ENCODE results near the gene LIN28B. TPM values are rescaled to one million over a fixed set of nuclear protein-coding genes. Genes with fewer than 3 reads are reported as not detected.

LIN28B gene
- total and polyA plus RNA-seq, 7 experiments from 2014 or later = not detected

DNA sequence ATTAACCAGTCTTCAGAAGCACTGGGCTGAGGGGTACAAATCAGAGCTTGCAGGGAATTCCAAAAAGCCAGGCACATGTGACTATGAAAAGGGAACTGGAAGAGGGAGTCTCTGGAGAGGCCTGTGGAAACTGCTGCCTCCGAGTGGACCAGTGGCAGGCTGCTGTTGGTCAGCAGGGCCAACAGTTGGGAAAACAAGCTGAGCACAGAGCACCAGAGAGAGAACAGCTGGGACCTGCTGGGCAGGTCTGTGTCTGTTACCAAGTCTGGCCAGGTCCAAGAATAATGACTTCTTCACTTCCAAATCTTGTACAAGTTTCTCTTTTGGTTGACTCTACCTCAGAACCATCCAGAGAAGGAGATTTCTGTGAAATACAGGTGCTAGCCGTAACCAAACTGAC, 81.4 kb downstream of the LIN28B start:
- no peak overlapping the region for H3K27ac Mint-ChIP-seq
- no peak overlapping the region for H3K4me3 Mint-ChIP-seq
- intact Hi-C loops (cut with micrococcal nuclease) = no loop called here
- H3K36me3 Mint-ChIP-seq = no peaks in the 10 kb centered on the region
- Histone ChIP-seq H3K9me3 (ENCODE audit: control insufficient read depth in 2 of 3, low read length in 3 of 3) (no peaks in the 10 kb centered on the region), H3K27ac (ENCODE audit: low read depth, low read length) (no peak overlapping the region), H3K4me1 (ENCODE audit: control insufficient read depth in 2 of 2, insufficient read depth in 2 of 2, low read length in 2 of 2) (no peaks in the 10 kb centered on the region), H3K4me3 (ENCODE audit: low read length) (no peak overlapping the region), H3K27me3 (ENCODE audit: control insufficient read depth in 2 of 2, insufficient read depth in 2 of 2, low read length in 2 of 2) (no peaks in the 10 kb centered on the region), H3K36me3 (ENCODE audit: control insufficient read depth in 2 of 3, insufficient read depth in 3 of 3, low read length in 3 of 3) (no peaks in the 10 kb centered on the region)
- DNase-seq (no peak), ATAC-seq (no peak)
- H3K4me1 Mint-ChIP-seq = no peaks in the 10 kb centered on the region
- ChIA-PET CTCF (no interaction called here), POLR2A (no interaction called here)
- H3K27me3 Mint-ChIP-seq = peaks cover 24 to 30% (median 28%) of the 10 kb centered on the region in 5 donors
- H3K9me3 Mint-ChIP-seq = no peaks in the 10 kb centered on the region

DNA sequence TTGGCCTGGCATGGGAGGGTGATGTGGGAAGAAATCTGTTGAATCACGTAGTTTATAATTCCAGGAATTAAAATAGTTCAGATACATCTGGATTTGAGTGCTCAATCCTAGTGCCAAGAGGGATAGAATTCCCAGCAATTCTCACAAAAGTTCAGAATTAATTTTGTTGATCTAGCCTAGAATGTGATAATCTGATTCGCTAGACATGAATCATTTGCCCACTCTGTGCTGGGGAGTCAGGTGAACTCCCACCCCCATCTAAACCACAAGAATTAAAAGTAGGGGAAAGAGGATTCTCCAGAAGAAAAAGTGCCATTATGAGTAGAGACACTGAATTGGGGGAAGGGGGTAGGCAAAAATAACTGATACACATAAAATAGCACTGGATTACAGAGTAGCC, 85.0 kb downstream of the LIN28B start:
- CTCF ChIA-PET = no interaction called here
- Histone ChIP-seq H3K9me3 (ENCODE audit: control insufficient read depth in 2 of 3, low read length in 3 of 3) (no peaks in the 10 kb centered on the region), H3K27ac (ENCODE audit: low read depth, low read length) (no peak overlapping the region), H3K4me1 (ENCODE audit: control insufficient read depth in 2 of 2, insufficient read depth in 2 of 2, low read length in 2 of 2) (no peaks in the 10 kb centered on the region), H3K36me3 (ENCODE audit: control insufficient read depth in 2 of 3, insufficient read depth in 3 of 3, low read length in 3 of 3) (no peaks in the 10 kb centered on the region), H3K4me3 (ENCODE audit: low read length) (no peak overlapping the region), H3K27me3 (ENCODE audit: control insufficient read depth in 2 of 2, insufficient read depth in 2 of 2, low read length in 2 of 2) (no peaks in the 10 kb centered on the region)
- peaks cover 16 to 30% (median 20%) of the 10 kb centered on the region in 5 donors for H3K27me3 Mint-ChIP-seq
- POLR2A ChIA-PET = no interaction called here
- ATAC-seq = no peak
- no peaks in the 10 kb centered on the region for H3K4me1 Mint-ChIP-seq
- H3K36me3 Mint-ChIP-seq = no peaks in the 10 kb centered on the region
- intact Hi-C loops (cut with micrococcal nuclease) = no loop called here
- H3K4me3 Mint-ChIP-seq = no peak overlapping the region
- H3K9me3 Mint-ChIP-seq = peaks cover 0 to 1% (median 0%) of the 10 kb centered on the region in 11 donors
- no peak overlapping the region for H3K27ac Mint-ChIP-seq
- DNase-seq = no peak

DNA sequence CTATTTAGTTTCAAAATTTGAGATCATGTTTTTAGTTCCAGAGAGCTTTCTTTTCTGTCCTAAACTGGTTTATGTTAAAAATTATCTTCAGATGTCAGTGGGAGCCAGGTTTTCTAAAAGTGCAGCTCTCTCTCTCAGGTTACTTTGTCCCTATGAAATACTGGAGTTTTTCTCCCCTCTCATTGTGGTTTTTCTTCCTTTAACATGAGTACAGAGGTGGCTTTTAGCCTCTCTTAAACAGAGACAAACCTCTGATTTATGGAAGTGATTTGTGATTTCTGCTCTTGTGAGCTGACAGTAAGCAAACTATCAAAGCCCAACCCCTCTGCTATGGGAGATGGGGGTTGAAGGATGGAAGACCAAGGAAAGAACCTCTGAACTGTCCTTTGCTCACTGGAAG, 85.7 kb downstream of the LIN28B start:
- no peaks in the 10 kb centered on the region for H3K36me3 ChIP-seq (ENCODE audit: control insufficient read depth in 2 of 3, insufficient read depth in 3 of 3, low read length in 3 of 3)

DNA sequence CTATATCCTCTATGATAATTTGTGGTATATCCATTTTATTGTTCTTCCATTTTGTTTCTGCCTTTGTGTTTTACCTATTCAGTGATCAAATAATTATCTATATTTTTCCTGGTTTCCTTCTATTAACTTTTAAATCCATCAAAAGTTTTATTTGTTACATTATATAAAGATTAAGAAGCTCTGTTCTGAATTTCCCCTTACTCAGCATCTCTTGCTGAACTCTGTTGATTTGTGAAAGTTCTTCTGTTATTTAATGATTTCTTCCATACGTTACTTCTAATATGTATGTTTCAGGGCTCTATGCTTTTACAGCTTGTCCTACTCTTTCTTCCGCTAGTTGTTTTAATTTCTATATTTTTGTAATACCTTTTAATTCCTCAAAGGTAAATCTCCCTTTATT, 87.1 kb downstream of the LIN28B start:
- Histone ChIP-seq H3K27ac (ENCODE audit: low read depth, low read length) (no peak overlapping the region), H3K4me3 (ENCODE audit: low read length) (no peak overlapping the region), H3K9me3 (ENCODE audit: control insufficient read depth in 2 of 3, low read length in 3 of 3) (no peaks in the 10 kb centered on the region), H3K27me3 (ENCODE audit: control insufficient read depth in 2 of 2, insufficient read depth in 2 of 2, low read length in 2 of 2) (no peaks in the 10 kb centered on the region), H3K4me1 (ENCODE audit: control insufficient read depth in 2 of 2, insufficient read depth in 2 of 2, low read length in 2 of 2) (no peaks in the 10 kb centered on the region), H3K36me3 (ENCODE audit: control insufficient read depth in 2 of 3, insufficient read depth in 3 of 3, low read length in 3 of 3) (no peaks in the 10 kb centered on the region)
- Mint-ChIP-seq H3K27me3 (peaks cover 10 to 31% (median 20%) of the 10 kb centered on the region in 5 donors), H3K4me3 (no peak overlapping the region), H3K27ac (no peak overlapping the region), H3K9me3 (peaks cover 0 to 4% (median 0%) of the 10 kb centered on the region in 11 donors), H3K4me1 (no peaks in the 10 kb centered on the region), H3K36me3 (no peaks in the 10 kb centered on the region)
- ChIA-PET POLR2A (no interaction called here), CTCF (no interaction called here)
- no peak for DNase-seq
- intact Hi-C loops (cut with micrococcal nuclease) = no loop called here
- ATAC-seq = no peak

More for the DNA sequence above, 85.7 kb downstream of the LIN28B start:
- peaks cover 0 to 1% (median 0%) of the 10 kb centered on the region in 11 donors for H3K9me3 Mint-ChIP-seq
- no peak overlapping the region for H3K4me3 Mint-ChIP-seq
- no peaks in the 10 kb centered on the region for H3K9me3 ChIP-seq (ENCODE audit: control insufficient read depth in 2 of 3, low read length in 3 of 3)
- H3K27me3 Mint-ChIP-seq = peaks cover 14 to 30% (median 20%) of the 10 kb centered on the region in 5 donors
- ATAC-seq (no peak), DNase-seq (no peak)
- no peak overlapping the region for H3K4me3 ChIP-seq (ENCODE audit: low read length)
- ChIA-PET POLR2A (no interaction called here), CTCF (no interaction called here)
- no peaks in the 10 kb centered on the region for H3K27me3 ChIP-seq (ENCODE audit: control insufficient read depth in 2 of 2, insufficient read depth in 2 of 2, low read length in 2 of 2)
- H3K4me1 Mint-ChIP-seq = no peaks in the 10 kb centered on the region
- no peak overlapping the region for H3K27ac Mint-ChIP-seq
- H3K4me1 ChIP-seq (ENCODE audit: control insufficient read depth in 2 of 2, insufficient read depth in 2 of 2, low read length in 2 of 2) = no peaks in the 10 kb centered on the region
- intact Hi-C loops (cut with micrococcal nuclease) = no loop called here
- no peaks in the 10 kb centered on the region for H3K36me3 Mint-ChIP-seq
- H3K27ac ChIP-seq (ENCODE audit: low read depth, low read length) = no peak overlapping the region

DNA sequence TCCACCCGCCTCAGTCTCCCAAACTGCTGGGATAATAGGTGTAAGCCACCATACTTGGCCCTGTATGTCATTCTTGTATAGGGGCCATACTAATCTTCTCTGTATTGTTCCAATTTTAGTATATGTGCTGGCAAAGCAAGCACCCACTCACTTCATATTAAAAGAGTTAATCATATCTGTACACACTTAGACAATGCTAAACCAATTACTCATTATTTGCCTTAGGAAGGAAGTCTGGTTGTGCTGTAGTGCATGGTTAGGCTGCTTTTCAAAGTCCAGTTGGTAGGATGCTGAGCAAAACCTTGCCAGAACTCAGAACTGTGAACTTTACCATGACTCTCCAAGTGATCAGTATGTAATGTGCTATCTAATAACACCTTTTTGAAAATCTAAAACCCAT, 88.6 kb downstream of the LIN28B start:
- Mint-ChIP-seq H3K4me3 (no peak overlapping the region), H3K4me1 (no peaks in the 10 kb centered on the region), H3K36me3 (no peaks in the 10 kb centered on the region), H3K27me3 (peaks cover 10 to 31% (median 21%) of the 10 kb centered on the region in 5 donors), H3K9me3 (peaks cover 0 to 6% (median 0%) of the 10 kb centered on the region in 11 donors), H3K27ac (no peak overlapping the region)
- Histone ChIP-seq H3K9me3 (ENCODE audit: control insufficient read depth in 2 of 3, low read length in 3 of 3) (no peaks in the 10 kb centered on the region), H3K27me3 (ENCODE audit: control insufficient read depth in 2 of 2, insufficient read depth in 2 of 2, low read length in 2 of 2) (no peaks in the 10 kb centered on the region), H3K4me1 (ENCODE audit: control insufficient read depth in 2 of 2, insufficient read depth in 2 of 2, low read length in 2 of 2) (no peaks in the 10 kb centered on the region), H3K36me3 (ENCODE audit: control insufficient read depth in 2 of 3, insufficient read depth in 3 of 3, low read length in 3 of 3) (no peaks in the 10 kb centered on the region), H3K4me3 (ENCODE audit: low read length) (no peak overlapping the region), H3K27ac (ENCODE audit: low read depth, low read length) (no peak overlapping the region)
- ATAC-seq = no peak
- no peak for DNase-seq
- CTCF ChIA-PET = no interaction called here
- POLR2A ChIA-PET = no interaction called here
- intact Hi-C loops (cut with micrococcal nuclease) = no loop called here

DNA sequence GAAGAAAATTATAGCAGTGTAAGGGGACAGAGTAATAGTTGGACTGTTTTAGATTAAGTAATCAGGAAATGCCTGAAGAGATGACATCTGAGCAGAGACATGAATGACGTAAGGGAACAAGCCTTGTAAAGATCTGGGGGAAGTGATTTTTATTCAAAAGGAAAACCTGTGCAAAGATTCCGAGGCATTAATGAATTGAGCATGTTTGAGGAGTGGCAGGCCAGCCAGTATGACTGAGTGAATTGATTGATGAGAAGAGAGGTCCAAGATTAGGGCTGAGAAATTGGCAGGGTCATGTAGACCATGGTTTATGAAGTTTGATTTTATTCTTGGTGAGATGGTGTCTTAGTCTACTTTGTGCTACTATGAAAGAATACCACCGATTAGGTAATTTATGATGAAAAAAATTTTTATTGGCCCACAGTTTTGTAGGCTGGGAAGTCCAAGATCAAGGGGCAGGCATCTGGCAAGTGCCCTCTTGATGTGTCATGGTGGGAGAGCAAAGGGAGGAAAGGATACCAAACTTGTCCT, 95.1 kb downstream of the LIN28B start:
- H3K9me3 Mint-ChIP-seq = peaks cover 0 to 21% (median 3%) of the 10 kb centered on the region in 11 donors
- intact Hi-C loops (cut with micrococcal nuclease) = no loop called here
- ATAC-seq (no peak), DNase-seq (no peak)
- no peaks in the 10 kb centered on the region for H3K27me3 ChIP-seq (ENCODE audit: control insufficient read depth in 2 of 2, insufficient read depth in 2 of 2, low read length in 2 of 2)
- H3K27me3 Mint-ChIP-seq = peaks cover 8 to 36% (median 19%) of the 10 kb centered on the region in 5 donors
- no peak overlapping the region for H3K27ac Mint-ChIP-seq
- H3K4me1 ChIP-seq (ENCODE audit: control insufficient read depth in 2 of 2, insufficient read depth in 2 of 2, low read length in 2 of 2) = no peaks in the 10 kb centered on the region
- ChIA-PET CTCF (no interaction called here), POLR2A (no interaction called here)
- no peaks in the 10 kb centered on the region for H3K36me3 ChIP-seq (ENCODE audit: control insufficient read depth in 2 of 3, insufficient read depth in 3 of 3, low read length in 3 of 3)
- H3K4me3 Mint-ChIP-seq = no peak overlapping the region
- no peaks in the 10 kb centered on the region for H3K9me3 ChIP-seq (ENCODE audit: control insufficient read depth in 2 of 3, low read length in 3 of 3)
- H3K36me3 Mint-ChIP-seq = no peaks in the 10 kb centered on the region
- no peak overlapping the region for H3K27ac ChIP-seq (ENCODE audit: low read depth, low read length)
- no peaks in the 10 kb centered on the region for H3K4me1 Mint-ChIP-seq
- no peak overlapping the region for H3K4me3 ChIP-seq (ENCODE audit: low read length)

DNA sequence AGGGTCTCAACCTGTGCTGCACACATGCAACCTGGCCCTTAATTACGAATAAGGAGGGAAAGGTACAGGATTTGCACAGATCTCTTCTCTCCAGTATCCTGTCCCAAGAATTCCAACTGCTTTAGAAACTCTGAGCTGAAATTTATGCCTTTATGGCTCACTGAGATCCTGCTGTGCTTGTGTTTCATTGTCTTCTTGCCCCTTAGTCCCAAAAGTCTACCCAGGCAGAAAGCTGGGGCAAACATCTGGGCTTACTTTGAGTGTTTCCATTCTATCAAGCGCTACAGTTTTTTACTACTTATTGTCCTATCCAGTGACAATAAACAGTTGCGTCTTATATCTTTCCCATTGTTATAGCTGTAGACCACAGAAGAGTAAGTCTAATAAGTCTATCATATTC, 99.7 kb downstream of the LIN28B start:
- intact Hi-C loops (cut with micrococcal nuclease) = no loop called here
- peaks cover 0 to 2% (median 0%) of the 10 kb centered on the region in 7 donors for H3K4me1 Mint-ChIP-seq
- POLR2A ChIA-PET = no interaction called here

More for the DNA sequence above, 99.7 kb downstream of the LIN28B start:
- peaks cover 29 to 47% (median 44%) of the 10 kb centered on the region in 5 donors for H3K27me3 Mint-ChIP-seq
- ATAC-seq = no peak
- H3K27ac Mint-ChIP-seq = no peak overlapping the region
- no peaks in the 10 kb centered on the region for H3K4me1 ChIP-seq (ENCODE audit: control insufficient read depth in 2 of 2, insufficient read depth in 2 of 2, low read length in 2 of 2)
- H3K4me3 ChIP-seq (ENCODE audit: low read length) = no peak overlapping the region
- no peaks in the 10 kb centered on the region for H3K27me3 ChIP-seq (ENCODE audit: control insufficient read depth in 2 of 2, insufficient read depth in 2 of 2, low read length in 2 of 2)
- no peaks in the 10 kb centered on the region for H3K36me3 Mint-ChIP-seq
- H3K27ac ChIP-seq (ENCODE audit: low read depth, low read length) = no peak overlapping the region
- H3K4me3 Mint-ChIP-seq = no peak overlapping the region
- DNase-seq = no peak
- H3K36me3 ChIP-seq (ENCODE audit: control insufficient read depth in 2 of 3, insufficient read depth in 3 of 3, low read length in 3 of 3) = no peaks in the 10 kb centered on the region
- CTCF ChIA-PET = no interaction called here
- H3K9me3 Mint-ChIP-seq = peaks cover 0 to 22% (median 2%) of the 10 kb centered on the region in 11 donors
- no peaks in the 10 kb centered on the region for H3K9me3 ChIP-seq (ENCODE audit: control insufficient read depth in 2 of 3, low read length in 3 of 3)
